WTC11 (cell line): Measurements from ENCODE around the gene OR51F1. TPM values are rescaled to one million over a fixed set of nuclear protein-coding genes. Genes with fewer than 3 reads are reported as not detected.

Experiments used
- ATAC-seq: fragments of 200-7000 bp; cut with Tn5 transposase; 2 replicates; pipeline ENCODE4 v1.10.0; 2021; ENCODE audit warnings: mild to moderate bottlenecking, moderate library complexity
- CTCF ChIA-PET: fragments of 300-600 bp; sonication (Branson Sonifier 250); formaldehyde crosslinking; loops from one replicate; lab custom pipeline; 2021; ENCODE audit warnings: antibody characterized with exemption; lab: Charles Lee
- POLR2A ChIA-PET: fragments of 350-600 bp; sonication (Branson Sonifier 250); formaldehyde crosslinking; loops from one replicate; lab custom pipeline; 2021; ENCODE audit warnings: antibody characterized with exemption; lab: Charles Lee
- DNase-seq: peaks from one replicate; pipeline ENCODE4 v3.0.0; 2021; ENCODE audit warnings: low spot score
- H3K27ac Mint-ChIP-seq: 2 replicates; pipeline ENCODE4 v1.8.0; 2021; ENCODE audit warnings: mixed read lengths
- H3K27me3 Mint-ChIP-seq: 2 replicates; pipeline ENCODE4 v1.8.0; 2021; ENCODE audit warnings: low read depth, mild to moderate bottlenecking, moderate library complexity, mixed read lengths
- H3K36me3 Mint-ChIP-seq: 2 replicates; pipeline ENCODE4 v1.8.0; 2021; ENCODE audit warnings: mixed read lengths
- H3K4me1 Mint-ChIP-seq: 2 replicates; pipeline ENCODE4 v1.8.0; 2022; ENCODE audit warnings: mixed read lengths
- H3K4me3 Mint-ChIP-seq: 2 replicates; pipeline ENCODE4 v1.8.0; 2021; ENCODE audit warnings: mild to moderate bottlenecking, moderate library complexity, mixed read lengths
- H3K9me3 Mint-ChIP-seq: 2 replicates; pipeline ENCODE4 v1.8.0; 2021; ENCODE audit warnings: mixed read lengths
- EMX1 ChIP-seq: fragments of 250-450 bp; sonication (Bioruptor Pico); IDR thresholded peaks from 2 replicates; pipeline ENCODE4 v1.8.0; 2021; ENCODE audit warnings: mild to moderate bottlenecking
- ETV6 ChIP-seq: sonication (generic); formaldehyde crosslinking; IDR thresholded peaks from 2 replicates; pipeline ENCODE4 v1.8.1; 2022; ENCODE audit warnings: mild to moderate bottlenecking, missing genetic modification reagents
- GABPB1 ChIP-seq: sonication (generic); formaldehyde crosslinking; IDR thresholded peaks from 2 replicates; pipeline ENCODE4 v1.8.1; 2023; ENCODE audit warnings: mild to moderate bottlenecking, missing genetic modification reagents
- IRF2 ChIP-seq: sonication (generic); formaldehyde crosslinking; IDR thresholded peaks from 2 replicates; pipeline ENCODE4 v1.8.0; 2022; ENCODE audit warnings: low read depth, missing genetic modification reagents, borderline replicate concordance
- RELA ChIP-seq: sonication (generic); formaldehyde crosslinking; IDR thresholded peaks from 2 replicates; pipeline ENCODE4 v1.8.1; 2022; ENCODE audit warnings: missing genetic modification reagents, mild to moderate bottlenecking, borderline replicate concordance
- RORB ChIP-seq: fragments of 250-450 bp; sonication (Bioruptor Pico); IDR thresholded peaks from 2 replicates; pipeline ENCODE4 v1.9.0; 2021; ENCODE audit warnings: mild to moderate bottlenecking
- ZNF121 ChIP-seq: sonication (generic); formaldehyde crosslinking; IDR thresholded peaks from 2 replicates; pipeline ENCODE4 v1.8.0; 2023; ENCODE audit warnings: missing genetic modification reagents
- ZNF138 ChIP-seq: sonication (generic); formaldehyde crosslinking; conservative IDR thresholded peaks from 2 replicates; pipeline ENCODE4 v1.8.1; 2022; ENCODE audit warnings: mild to moderate bottlenecking, moderate library complexity, missing genetic modification reagents
- ZNF232 ChIP-seq: sonication (generic); formaldehyde crosslinking; IDR thresholded peaks from 2 replicates; pipeline ENCODE4 v1.8.0; 2022; ENCODE audit warnings: mild to moderate bottlenecking, missing genetic modification reagents
- ZNF423 ChIP-seq: fragments of 250-450 bp; sonication (Bioruptor Pico); IDR thresholded peaks from 2 replicates; pipeline ENCODE4 v2.1.2; 2022; ENCODE audit warnings: mild to moderate bottlenecking, moderate library complexity
- total RNA-seq: library from RNA; stranded (reverse); gene quantifications from 3 replicates; pipeline ENCODE4 v1.2.3, GENCODE V29; 2021
- TF ChIP-seq, protein P1 (sequence below): sonication (generic); formaldehyde crosslinking; IDR thresholded peaks from 2 replicates; pipeline ENCODE4 v1.8.0; 2023; ENCODE audit warnings: missing genetic modification reagents
- TF ChIP-seq, protein P2 (sequence below): sonication (generic); formaldehyde crosslinking; IDR thresholded peaks from 2 replicates; pipeline ENCODE4 v1.8.0; 2022; ENCODE audit warnings: mild to moderate bottlenecking, missing genetic modification reagents
- TF ChIP-seq, protein P3 (sequence below): fragments of 250-450 bp; sonication (Bioruptor Pico); IDR thresholded peaks from 2 replicates; pipeline ENCODE4 v1.9.0; 2021; ENCODE audit warnings: mild to moderate bottlenecking
- TF ChIP-seq, protein P4 (sequence below): sonication (generic); formaldehyde crosslinking; IDR thresholded peaks from 2 replicates; pipeline ENCODE4 v1.8.0; 2022; ENCODE audit warnings: mild to moderate bottlenecking, missing genetic modification reagents
- TF ChIP-seq, protein P5 (sequence below): sonication (generic); formaldehyde crosslinking; IDR thresholded peaks from 2 replicates; pipeline ENCODE4 v1.8.1; 2022; ENCODE audit warnings: mild to moderate bottlenecking, moderate library complexity, missing genetic modification reagents
- TF ChIP-seq, protein P6 (sequence below): sonication (generic); formaldehyde crosslinking; IDR thresholded peaks from 2 replicates; pipeline ENCODE4 v1.8.0; 2023; ENCODE audit warnings: missing genetic modification reagents, mild to moderate bottlenecking, borderline replicate concordance
- TF ChIP-seq, protein P7 (sequence below): sonication (generic); formaldehyde crosslinking; IDR thresholded peaks from 2 replicates; pipeline ENCODE4 v1.8.1; 2023; ENCODE audit warnings: mild to moderate bottlenecking, missing genetic modification reagents, moderate library complexity

OR51F1 gene
- total RNA-seq, 1 experiment from 2014 or later: not detected

DNA sequence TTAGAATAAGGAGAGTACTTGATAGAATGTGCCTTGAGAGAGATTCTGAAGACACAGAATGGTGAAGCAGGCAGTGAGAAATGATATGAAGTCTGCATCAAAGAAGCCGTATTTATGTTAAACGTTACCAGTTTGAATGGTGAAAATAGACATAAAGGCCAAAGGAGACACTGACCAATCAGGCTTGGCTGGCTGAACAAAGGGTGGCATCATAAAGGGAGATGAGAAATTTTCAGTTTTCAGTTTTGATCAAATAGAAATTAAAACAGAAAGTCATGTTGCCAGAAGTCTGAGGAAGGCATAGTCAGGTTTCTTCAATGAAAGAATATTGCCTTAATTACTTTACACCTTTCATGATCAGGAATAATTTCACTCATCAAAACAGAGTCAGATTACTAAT, 6.6 kb downstream of the OR51F1 start:
- H3K4me1 Mint-ChIP-seq: peaks cover 4% of the 10 kb centered on the region; the same call in 1 of the 2 replicates
- no peak overlapping the region for H3K27ac Mint-ChIP-seq
- no peaks in the 10 kb centered on the region for H3K9me3 Mint-ChIP-seq
- no peak for TF ChIP-seq ETV6
- TF ChIP-seq, protein P1, sequence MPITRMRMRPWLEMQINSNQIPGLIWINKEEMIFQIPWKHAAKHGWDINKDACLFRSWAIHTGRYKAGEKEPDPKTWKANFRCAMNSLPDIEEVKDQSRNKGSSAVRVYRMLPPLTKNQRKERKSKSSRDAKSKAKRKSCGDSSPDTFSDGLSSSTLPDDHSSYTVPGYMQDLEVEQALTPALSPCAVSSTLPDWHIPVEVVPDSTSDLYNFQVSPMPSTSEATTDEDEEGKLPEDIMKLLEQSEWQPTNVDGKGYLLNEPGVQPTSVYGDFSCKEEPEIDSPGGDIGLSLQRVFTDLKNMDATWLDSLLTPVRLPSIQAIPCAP (CRISPR knock-in tag): no peak
- TF ChIP-seq, all 79 proteins: peak for 0
- DNase-seq: no peak
- no peak for ATAC-seq
- peaks cover 9% of the 10 kb centered on the region for H3K27me3 Mint-ChIP-seq
- no peak overlapping the region for H3K4me3 Mint-ChIP-seq
- H3K36me3 Mint-ChIP-seq: no peaks in the 10 kb centered on the region
- ChIA-PET POLR2A (no interaction called here), CTCF (no interaction called here)

DNA sequence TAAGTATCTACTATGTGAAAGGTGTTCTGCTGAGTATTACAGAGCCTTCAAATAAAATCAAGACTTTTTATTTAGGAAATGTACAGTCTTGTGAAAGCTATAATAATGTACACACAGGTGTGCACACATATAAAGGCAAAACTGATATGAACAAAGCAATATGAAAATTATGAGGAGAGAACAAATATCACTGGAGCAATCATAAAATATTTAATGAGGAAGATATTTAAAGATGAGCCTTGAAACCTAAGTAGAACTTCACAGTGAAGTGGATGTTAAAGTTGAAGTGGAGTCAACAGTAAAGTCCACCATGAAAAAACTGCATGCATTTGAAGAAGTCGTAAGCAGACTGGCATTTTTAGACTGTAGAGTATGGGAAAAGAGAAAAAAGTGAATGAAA, 18.5 kb downstream of the OR51F1 start:
- POLR2A ChIA-PET: no interaction called here
- no peak for ATAC-seq
- CTCF ChIA-PET: no interaction called here

More for the DNA sequence above, 18.5 kb downstream of the OR51F1 start:
- no peaks in the 10 kb centered on the region for H3K36me3 Mint-ChIP-seq
- no peak for DNase-seq
- H3K27ac Mint-ChIP-seq: no peak overlapping the region
- no peaks in the 10 kb centered on the region for H3K27me3 Mint-ChIP-seq
- H3K4me3 Mint-ChIP-seq: no peak overlapping the region
- TF ChIP-seq ZNF423 (no peak), IRF2 (CRISPR knock-in tag) (no peak), EMX1 (CRISPR knock-in tag) (no peak), ZNF138 (CRISPR knock-in tag) (no peak), GABPB1 (no peak), ZNF121 (no peak), RORB (CRISPR knock-in tag) (no peak), ZNF232 (no peak), RELA (no peak)
- TF ChIP-seq, protein P2, sequence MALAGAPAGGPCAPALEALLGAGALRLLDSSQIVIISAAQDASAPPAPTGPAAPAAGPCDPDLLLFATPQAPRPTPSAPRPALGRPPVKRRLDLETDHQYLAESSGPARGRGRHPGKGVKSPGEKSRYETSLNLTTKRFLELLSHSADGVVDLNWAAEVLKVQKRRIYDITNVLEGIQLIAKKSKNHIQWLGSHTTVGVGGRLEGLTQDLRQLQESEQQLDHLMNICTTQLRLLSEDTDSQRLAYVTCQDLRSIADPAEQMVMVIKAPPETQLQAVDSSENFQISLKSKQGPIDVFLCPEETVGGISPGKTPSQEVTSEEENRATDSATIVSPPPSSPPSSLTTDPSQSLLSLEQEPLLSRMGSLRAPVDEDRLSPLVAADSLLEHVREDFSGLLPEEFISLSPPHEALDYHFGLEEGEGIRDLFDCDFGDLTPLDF (CRISPR knock-in tag): no peak
- TF ChIP-seq, protein P3, sequence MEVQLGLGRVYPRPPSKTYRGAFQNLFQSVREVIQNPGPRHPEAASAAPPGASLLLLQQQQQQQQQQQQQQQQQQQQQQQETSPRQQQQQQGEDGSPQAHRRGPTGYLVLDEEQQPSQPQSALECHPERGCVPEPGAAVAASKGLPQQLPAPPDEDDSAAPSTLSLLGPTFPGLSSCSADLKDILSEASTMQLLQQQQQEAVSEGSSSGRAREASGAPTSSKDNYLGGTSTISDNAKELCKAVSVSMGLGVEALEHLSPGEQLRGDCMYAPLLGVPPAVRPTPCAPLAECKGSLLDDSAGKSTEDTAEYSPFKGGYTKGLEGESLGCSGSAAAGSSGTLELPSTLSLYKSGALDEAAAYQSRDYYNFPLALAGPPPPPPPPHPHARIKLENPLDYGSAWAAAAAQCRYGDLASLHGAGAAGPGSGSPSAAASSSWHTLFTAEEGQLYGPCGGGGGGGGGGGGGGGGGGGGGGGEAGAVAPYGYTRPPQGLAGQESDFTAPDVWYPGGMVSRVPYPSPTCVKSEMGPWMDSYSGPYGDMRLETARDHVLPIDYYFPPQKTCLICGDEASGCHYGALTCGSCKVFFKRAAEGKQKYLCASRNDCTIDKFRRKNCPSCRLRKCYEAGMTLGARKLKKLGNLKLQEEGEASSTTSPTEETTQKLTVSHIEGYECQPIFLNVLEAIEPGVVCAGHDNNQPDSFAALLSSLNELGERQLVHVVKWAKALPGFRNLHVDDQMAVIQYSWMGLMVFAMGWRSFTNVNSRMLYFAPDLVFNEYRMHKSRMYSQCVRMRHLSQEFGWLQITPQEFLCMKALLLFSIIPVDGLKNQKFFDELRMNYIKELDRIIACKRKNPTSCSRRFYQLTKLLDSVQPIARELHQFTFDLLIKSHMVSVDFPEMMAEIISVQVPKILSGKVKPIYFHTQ (CRISPR knock-in tag): no peak
- TF ChIP-seq, protein P4, sequence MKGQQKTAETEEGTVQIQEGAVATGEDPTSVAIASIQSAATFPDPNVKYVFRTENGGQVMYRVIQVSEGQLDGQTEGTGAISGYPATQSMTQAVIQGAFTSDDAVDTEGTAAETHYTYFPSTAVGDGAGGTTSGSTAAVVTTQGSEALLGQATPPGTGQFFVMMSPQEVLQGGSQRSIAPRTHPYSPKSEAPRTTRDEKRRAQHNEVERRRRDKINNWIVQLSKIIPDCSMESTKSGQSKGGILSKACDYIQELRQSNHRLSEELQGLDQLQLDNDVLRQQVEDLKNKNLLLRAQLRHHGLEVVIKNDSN (CRISPR knock-in tag): no peak
- TF ChIP-seq, protein P5, sequence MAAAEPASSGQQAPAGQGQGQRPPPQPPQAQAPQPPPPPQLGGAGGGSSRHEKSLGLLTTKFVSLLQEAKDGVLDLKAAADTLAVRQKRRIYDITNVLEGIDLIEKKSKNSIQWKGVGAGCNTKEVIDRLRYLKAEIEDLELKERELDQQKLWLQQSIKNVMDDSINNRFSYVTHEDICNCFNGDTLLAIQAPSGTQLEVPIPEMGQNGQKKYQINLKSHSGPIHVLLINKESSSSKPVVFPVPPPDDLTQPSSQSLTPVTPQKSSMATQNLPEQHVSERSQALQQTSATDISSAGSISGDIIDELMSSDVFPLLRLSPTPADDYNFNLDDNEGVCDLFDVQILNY (CRISPR knock-in tag): no peak
- TF ChIP-seq, protein P6, sequence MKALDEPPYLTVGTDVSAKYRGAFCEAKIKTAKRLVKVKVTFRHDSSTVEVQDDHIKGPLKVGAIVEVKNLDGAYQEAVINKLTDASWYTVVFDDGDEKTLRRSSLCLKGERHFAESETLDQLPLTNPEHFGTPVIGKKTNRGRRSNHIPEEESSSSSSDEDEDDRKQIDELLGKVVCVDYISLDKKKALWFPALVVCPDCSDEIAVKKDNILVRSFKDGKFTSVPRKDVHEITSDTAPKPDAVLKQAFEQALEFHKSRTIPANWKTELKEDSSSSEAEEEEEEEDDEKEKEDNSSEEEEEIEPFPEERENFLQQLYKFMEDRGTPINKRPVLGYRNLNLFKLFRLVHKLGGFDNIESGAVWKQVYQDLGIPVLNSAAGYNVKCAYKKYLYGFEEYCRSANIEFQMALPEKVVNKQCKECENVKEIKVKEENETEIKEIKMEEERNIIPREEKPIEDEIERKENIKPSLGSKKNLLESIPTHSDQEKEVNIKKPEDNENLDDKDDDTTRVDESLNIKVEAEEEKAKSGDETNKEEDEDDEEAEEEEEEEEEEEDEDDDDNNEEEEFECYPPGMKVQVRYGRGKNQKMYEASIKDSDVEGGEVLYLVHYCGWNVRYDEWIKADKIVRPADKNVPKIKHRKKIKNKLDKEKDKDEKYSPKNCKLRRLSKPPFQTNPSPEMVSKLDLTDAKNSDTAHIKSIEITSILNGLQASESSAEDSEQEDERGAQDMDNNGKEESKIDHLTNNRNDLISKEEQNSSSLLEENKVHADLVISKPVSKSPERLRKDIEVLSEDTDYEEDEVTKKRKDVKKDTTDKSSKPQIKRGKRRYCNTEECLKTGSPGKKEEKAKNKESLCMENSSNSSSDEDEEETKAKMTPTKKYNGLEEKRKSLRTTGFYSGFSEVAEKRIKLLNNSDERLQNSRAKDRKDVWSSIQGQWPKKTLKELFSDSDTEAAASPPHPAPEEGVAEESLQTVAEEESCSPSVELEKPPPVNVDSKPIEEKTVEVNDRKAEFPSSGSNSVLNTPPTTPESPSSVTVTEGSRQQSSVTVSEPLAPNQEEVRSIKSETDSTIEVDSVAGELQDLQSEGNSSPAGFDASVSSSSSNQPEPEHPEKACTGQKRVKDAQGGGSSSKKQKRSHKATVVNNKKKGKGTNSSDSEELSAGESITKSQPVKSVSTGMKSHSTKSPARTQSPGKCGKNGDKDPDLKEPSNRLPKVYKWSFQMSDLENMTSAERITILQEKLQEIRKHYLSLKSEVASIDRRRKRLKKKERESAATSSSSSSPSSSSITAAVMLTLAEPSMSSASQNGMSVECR (CRISPR knock-in tag): no peak
- TF ChIP-seq, protein P7, sequence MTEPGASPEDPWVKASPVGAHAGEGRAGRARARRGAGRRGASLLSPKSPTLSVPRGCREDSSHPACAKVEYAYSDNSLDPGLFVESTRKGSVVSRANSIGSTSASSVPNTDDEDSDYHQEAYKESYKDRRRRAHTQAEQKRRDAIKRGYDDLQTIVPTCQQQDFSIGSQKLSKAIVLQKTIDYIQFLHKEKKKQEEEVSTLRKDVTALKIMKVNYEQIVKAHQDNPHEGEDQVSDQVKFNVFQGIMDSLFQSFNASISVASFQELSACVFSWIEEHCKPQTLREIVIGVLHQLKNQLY (CRISPR knock-in tag): no peak
- no peaks in the 10 kb centered on the region for H3K9me3 Mint-ChIP-seq
- no peaks in the 10 kb centered on the region for H3K4me1 Mint-ChIP-seq
